ENCODE data around the gene KIF1A. TPM values are rescaled to one million over a fixed set of nuclear protein-coding genes. Genes with fewer than 3 reads are reported as not detected.

The KIF1A gene
- polyA plus RNA-seq, 3 donors from 2014 or later, result not detected

DNA sequence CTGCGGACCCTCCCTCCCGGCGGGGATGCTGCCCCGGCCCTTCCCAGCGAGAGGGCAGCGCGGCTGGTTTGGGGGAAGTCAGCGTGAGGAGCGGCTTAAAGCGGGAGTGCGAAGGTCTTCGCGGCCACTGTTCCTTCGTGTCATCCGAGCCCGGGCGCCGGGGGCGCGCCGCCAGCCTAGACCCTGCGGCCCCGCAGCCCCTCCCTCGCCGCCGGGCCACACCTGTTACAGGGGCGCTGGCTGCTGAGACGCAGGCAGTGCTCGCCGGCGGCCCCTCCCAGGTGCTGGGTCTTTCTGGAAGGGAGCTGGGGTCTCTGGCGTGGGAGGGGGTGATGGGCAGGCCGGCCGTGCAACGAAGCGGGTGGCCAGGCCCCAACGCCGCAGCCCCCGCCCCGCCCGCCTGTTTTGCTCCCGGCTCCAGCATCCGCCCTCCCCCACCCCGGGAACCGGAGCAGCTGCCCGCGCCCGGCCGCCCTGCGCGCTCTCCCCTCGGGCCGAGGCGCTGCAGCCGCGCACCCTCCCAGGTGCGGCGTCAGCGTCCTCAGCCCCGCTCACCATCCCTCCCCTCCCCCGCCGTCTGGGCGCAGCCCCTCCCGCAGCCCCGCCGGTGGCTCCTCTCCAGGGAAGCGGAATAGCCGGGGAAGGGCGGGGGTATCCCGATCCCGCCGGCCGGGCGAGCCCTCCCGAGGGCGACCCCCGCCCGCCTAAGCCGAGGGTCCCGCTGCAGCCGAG is 727 bp downstream of the KIF1A start:
- no peak for DNase-seq
- peaks cover 4 to 30% (median 18%) of the 10 kb centered on the region in 3 donors for H3K27me3 Mint-ChIP-seq (ENCODE audit: low read depth in 3 of 3)
- H3K4me1 Mint-ChIP-seq, result peaks cover 4 to 10% of the 10 kb centered on the region in 2 donors

DNA sequence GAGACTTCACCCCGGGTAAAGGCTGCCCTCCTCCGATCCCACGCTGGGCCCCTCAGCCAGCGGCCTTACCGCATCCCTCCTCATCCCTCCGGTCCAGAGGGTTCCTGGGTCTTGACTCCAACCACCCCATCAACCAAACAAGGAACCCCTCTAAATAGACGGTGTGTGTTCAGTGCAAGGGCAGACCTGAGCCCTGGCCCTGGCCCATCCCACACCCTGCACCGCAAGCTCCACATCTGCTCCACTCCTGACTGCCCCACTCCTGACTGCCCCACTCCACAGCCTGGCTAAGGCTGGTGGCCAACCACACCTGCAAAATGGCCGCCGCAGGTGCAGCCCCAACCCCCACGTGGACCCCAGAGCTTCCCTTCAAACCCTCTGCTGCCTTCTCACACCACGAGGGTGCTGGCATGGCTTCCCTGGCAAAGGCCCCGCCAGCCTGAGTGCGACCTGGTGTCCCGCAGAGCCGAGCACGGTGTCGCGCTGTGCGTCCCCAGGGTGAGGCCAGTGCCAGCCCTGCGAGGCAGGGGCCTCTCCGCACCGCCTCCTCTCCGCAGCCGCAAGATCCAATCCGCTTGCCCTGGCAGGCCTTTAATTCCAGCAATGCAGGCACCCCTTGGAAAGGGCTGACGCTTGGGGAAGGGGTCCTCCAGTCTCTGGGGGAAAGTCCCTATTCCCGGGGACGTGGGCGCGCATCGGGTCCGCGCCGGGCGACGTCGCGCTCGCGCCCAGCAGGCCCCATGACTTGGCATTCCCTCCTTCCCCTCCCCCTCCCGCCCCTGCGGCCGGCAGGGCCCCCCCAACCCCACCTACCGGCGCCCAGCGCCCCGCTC is 1.5 kb downstream of the KIF1A start:
- peaks cover 0 to 2% (median 0%) of the 10 kb centered on the region in 6 donors for H3K9me3 Mint-ChIP-seq
- no peak overlapping the region for H3K4me3 Mint-ChIP-seq
- peaks cover 0 to 4% (median 0%) of the 10 kb centered on the region in 3 donors for H3K36me3 Mint-ChIP-seq
- no peak overlapping the region for H3K27ac Mint-ChIP-seq
- DNase-seq, result no peak
- H3K4me1 Mint-ChIP-seq, result peaks cover 4 to 10% of the 10 kb centered on the region in 2 donors
- peaks cover 4 to 27% (median 18%) of the 10 kb centered on the region in 3 donors for H3K27me3 Mint-ChIP-seq (ENCODE audit: low read depth in 3 of 3)

More for the DNA sequence above, 727 bp downstream of the KIF1A start:
- peaks cover 0 to 2% (median 0%) of the 10 kb centered on the region in 6 donors for H3K9me3 Mint-ChIP-seq
- H3K36me3 Mint-ChIP-seq, result no peaks in the 10 kb centered on the region
- H3K27ac Mint-ChIP-seq, result no peak overlapping the region
- H3K4me3 Mint-ChIP-seq, result no peak overlapping the region

DNA sequence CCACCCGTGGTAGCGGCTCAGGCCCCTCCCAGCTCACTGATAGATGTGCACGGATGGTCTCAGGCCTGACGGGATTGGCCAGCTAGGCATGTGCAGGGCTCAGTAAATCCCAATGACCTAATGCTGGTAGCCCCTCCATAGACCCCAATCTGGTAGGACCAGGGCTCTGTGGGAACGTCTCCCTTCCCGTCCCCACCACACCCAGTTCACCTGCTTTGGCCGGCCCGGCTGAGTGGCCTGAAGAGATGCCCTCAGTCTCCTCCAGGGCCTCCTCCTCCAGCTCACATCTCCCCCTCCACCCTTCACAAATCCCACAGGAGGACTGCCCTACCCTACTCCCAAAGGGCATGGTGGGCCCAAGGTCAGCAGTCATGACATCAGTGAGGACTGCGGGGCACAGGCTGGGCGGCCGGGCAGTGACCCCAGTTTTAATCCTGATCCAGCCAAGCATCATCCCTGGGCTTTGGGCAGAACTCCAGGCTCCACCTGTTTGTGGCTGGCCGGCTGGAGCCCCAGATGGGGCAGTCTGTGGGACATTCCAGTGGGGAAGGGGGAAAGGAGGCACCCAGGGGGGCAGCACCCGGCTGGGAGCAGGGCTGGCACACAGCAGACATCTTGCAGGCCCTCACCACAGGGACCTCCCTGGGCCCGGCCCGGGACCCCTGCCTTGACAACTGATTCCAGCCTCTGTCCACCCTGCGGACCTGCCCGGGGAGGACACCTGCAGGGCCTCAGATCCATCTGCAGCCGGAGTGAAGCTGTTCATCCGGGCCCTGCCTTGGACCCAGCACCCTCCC is 2.3 kb downstream of the KIF1A start:
- DNase-seq, result no peak
- peaks cover 4 to 10% of the 10 kb centered on the region in 2 donors for H3K4me1 Mint-ChIP-seq
- H3K27ac Mint-ChIP-seq, result no peak overlapping the region
- no peak overlapping the region for H3K4me3 Mint-ChIP-seq
- H3K9me3 Mint-ChIP-seq, result peaks cover 0 to 2% (median 0%) of the 10 kb centered on the region in 6 donors
- H3K36me3 Mint-ChIP-seq, result peaks cover 0 to 4% (median 0%) of the 10 kb centered on the region in 3 donors
- peaks cover 4 to 23% (median 18%) of the 10 kb centered on the region in 3 donors for H3K27me3 Mint-ChIP-seq (ENCODE audit: low read depth in 3 of 3)

DNA sequence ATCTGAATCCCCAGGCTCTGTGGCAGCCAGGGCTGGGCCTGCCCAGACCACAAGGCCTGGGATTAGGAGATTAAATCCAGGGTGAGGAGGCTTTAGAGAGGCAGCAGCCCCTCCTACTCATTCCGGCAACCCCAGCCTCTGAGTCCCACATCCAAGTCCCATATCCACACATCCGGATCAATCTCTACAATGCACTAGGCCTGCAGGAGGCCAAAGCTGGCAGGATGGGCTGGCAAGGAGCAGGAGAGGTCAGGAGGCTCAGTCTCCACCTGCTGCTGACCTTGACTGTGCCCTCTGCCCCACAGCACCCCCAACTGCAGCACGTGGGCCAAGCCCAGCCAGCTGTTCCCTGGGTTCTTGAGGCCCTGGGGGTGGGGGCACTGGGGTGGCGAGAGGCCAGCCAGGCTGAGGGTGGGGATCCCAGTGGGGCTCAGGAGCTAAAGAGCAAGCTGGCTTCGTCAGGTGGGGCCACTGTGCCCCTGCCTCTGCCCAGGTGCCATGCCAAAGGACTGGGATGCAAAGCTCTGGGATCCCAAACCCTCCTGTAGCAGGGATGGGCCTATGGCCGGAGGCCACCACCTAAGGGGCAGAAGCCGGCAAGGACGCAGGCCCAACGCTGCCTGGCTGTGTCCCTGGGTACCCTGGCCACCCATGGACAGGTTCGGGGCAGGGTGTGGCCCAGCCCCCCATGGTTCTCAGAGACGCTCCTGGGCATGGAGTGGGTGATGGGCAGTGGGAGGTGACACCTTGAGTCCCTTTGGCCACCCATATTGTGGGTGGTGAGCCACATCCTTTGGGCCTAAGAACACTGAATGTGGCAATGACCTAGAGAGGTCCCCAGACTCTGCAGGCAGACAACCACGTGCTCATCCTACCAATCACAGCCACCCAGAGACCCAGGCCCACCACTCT is 3.2 kb downstream of the KIF1A start:
- DNase-seq, result no peak
- peaks cover 4 to 6% of the 10 kb centered on the region in 2 donors for H3K4me1 Mint-ChIP-seq
- H3K9me3 Mint-ChIP-seq, result no peaks in the 10 kb centered on the region
- H3K4me3 Mint-ChIP-seq, result no peak overlapping the region
- no peak overlapping the region for H3K27ac Mint-ChIP-seq
- H3K36me3 Mint-ChIP-seq, result peaks cover 0 to 4% (median 0%) of the 10 kb centered on the region in 3 donors
- H3K27me3 Mint-ChIP-seq (ENCODE audit: low read depth in 3 of 3), result peaks cover 4 to 16% (median 16%) of the 10 kb centered on the region in 3 donors

DNA sequence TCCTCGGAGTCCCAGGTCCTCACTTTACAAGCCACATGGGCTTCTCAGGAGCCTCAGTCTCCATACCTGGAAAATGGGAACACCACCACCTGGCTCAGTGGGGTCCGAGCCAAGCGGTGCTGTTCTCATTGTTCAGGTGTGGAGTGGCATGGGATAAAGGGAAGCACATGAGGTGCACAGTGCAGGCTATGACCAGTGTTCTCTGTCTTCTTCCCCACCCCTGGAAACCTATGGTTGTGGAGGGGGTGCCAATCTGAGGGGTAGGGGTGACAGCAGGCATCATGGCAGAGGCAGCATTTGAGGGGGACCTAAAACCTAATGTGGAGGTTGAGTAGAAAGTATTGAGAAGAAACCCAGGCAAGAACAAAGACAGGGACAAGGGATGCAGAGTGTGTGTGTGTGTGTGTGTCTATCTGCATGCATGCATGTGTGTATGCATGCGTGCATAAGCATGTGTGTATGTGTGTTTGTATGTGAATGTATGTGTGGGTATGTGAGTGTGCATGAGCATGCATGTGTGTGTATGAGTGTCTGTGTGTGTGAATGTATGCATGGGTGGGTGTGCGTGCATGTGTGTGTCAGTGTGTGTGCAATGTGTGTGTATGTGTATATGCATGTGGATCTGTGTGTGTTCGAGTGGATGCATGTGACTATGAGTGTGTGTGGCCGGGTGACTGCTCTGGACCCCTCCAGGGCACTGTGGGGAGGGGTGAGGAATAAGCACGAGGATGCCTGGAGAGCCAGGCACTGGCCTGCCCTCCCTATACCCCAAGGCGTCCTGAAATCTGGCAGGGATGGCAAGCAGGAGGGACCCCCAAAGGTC is 4.0 kb downstream of the KIF1A start:
- no peak for DNase-seq
- peaks cover 4 to 13% (median 11%) of the 10 kb centered on the region in 3 donors for H3K27me3 Mint-ChIP-seq (ENCODE audit: low read depth in 3 of 3)
- H3K4me1 Mint-ChIP-seq, result peaks cover 0 to 1% of the 10 kb centered on the region in 2 donors
- no peaks in the 10 kb centered on the region for H3K9me3 Mint-ChIP-seq
- H3K36me3 Mint-ChIP-seq, result peaks cover 0 to 4% (median 0%) of the 10 kb centered on the region in 3 donors
- H3K4me3 Mint-ChIP-seq, result peak overlapping the region in 1 of 5 donors; percentile 8
- no peak overlapping the region for H3K27ac Mint-ChIP-seq

DNA sequence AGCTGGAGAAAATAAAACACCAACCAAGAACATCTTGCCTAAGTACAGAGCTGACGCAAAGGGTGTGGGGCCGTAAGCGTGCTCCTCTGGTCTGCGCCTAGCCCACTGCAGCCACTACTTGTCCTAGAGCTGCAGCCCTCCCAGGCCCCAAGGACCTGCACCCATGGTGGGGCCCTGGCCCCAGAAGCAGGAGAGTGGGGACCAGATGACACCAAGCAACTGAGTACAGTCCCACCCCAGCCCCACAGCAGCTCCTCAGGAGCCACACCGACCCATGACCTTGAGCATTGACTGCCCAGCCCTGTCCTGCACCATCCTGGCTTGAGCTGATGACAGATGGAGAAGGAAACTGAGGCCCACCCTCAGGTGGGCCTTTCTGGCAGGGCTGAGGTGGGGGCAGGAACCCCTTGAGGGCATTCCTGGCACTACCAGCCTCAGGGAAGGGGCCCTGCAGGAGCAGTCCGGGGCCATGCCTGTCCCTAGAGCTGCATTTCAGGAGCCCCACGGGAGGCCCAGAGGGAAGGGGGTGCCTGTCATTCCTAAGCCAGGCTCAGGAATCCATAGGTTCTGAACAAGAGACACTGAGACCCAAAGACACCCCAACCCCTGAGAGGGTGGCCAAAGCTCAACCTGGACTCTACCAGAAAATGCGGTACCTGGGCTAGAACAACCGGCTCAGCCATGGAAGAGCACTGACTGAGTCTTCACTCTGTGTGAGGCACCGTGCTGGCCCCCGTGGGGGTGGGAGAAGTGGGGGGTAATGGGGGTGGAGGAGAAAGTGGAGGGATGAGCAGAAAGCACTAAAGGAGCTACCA is 4.9 kb downstream of the KIF1A start:
- Mint-ChIP-seq H3K27me3 (ENCODE audit: low read depth in 3 of 3) (peaks cover 4 to 13% (median 11%) of the 10 kb centered on the region in 3 donors), H3K4me3 (no peak overlapping the region), H3K36me3 (peaks cover 0 to 4% (median 0%) of the 10 kb centered on the region in 3 donors), H3K4me1 (peaks cover 0 to 1% of the 10 kb centered on the region in 2 donors), H3K27ac (no peak overlapping the region), H3K9me3 (no peaks in the 10 kb centered on the region)
- DNase-seq, result no peak

DNA sequence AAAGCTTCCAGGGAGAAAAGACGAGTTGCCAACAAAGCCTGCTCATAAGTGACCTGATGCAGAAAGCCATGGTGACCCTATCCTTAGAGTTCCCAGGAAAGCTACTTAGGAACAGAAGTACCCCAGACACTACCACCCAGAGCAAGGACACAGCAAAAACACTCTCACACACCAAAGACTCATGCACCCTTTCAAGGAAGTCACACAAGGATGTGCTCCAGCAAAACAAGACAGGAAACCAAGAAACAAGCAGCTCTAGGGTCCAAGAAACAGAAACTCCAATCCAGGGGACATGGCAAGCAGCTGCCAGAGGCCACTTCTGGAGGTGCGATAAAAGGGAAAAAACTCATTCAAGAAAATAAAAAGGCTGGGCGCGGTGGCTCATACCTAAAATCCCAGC is 5.7 kb downstream of the KIF1A start:
- Mint-ChIP-seq H3K9me3 (peaks cover 0 to 1% (median 0%) of the 10 kb centered on the region in 6 donors), H3K4me3 (no peak overlapping the region), H3K27me3 (ENCODE audit: low read depth in 3 of 3) (peaks cover 4 to 13% (median 11%) of the 10 kb centered on the region in 3 donors), H3K4me1 (peaks cover 0 to 1% of the 10 kb centered on the region in 2 donors), H3K36me3 (peaks cover 0 to 4% (median 0%) of the 10 kb centered on the region in 3 donors), H3K27ac (no peak overlapping the region)
- DNase-seq, result no peak

DNA sequence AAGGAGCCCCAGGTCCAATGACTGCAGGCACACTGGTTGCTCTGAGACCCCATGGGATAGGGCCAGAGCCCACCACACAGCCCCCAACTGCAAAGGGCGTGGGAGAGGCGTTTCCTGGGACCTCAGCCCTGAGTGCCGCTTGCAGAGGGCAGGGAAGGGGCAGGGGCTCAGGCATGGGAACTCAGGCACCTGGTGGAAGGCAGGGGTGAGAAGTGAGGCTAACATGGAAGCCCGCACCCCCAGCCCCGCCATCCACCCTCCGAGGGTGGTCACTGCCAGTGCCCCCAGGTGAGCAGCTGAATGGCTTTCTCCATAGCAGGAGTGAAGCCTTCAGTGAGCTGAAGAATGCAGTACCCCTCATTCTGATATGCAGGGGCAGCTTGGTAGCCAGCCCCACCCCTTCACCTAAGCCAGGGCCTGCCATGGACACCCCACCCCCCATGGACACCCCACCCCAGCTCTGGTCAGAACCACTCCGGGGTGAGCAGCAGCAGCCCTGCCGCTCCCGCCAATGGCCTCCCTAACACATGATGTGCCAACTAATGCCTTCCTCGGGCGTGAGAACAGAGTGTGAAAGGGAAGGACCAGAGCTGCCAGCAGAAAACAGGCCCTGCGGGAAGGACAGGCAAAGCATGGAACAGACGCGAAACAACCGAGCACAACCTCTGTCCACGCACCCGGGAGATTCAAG is 6.6 kb downstream of the KIF1A start:
- Mint-ChIP-seq H3K9me3 (peaks cover 0 to 4% (median 0%) of the 10 kb centered on the region in 6 donors), H3K4me1 (peaks cover 0 to 1% of the 10 kb centered on the region in 2 donors), H3K4me3 (no peak overlapping the region), H3K27ac (no peak overlapping the region), H3K36me3 (peaks cover 0 to 4% (median 0%) of the 10 kb centered on the region in 3 donors), H3K27me3 (ENCODE audit: low read depth in 3 of 3) (peaks cover 4 to 10% (median 9%) of the 10 kb centered on the region in 3 donors)
- no peak for DNase-seq

DNA sequence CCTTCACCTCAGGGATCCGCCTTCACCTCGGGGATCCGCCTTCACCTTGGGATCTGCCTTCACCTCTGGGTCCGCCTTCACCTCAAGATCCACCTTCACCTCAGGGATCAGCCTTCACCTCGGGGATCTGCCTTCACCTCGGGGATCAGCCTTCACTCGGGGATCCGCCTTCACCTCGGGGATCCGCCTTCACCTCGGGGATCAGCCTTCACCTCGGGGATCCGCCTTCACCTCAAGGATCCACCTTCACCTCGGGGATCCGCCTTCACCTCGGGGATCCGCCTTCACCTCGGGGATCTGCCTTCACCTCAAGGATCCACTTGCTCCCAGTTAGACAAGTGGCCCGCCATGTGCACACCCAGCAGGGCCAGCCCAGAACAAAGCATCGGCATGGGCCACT is 7.3 kb downstream of the KIF1A start:
- H3K27me3 Mint-ChIP-seq (ENCODE audit: low read depth in 3 of 3), result peaks cover 4 to 8% (median 7%) of the 10 kb centered on the region in 3 donors
- no peak overlapping the region for H3K4me3 Mint-ChIP-seq
- peaks cover 0 to 4% (median 0%) of the 10 kb centered on the region in 6 donors for H3K9me3 Mint-ChIP-seq
- DNase-seq, result no peak
- H3K27ac Mint-ChIP-seq, result no peak overlapping the region
- peaks cover 0 to 4% (median 0%) of the 10 kb centered on the region in 3 donors for H3K36me3 Mint-ChIP-seq
- no peaks in the 10 kb centered on the region for H3K4me1 Mint-ChIP-seq

DNA sequence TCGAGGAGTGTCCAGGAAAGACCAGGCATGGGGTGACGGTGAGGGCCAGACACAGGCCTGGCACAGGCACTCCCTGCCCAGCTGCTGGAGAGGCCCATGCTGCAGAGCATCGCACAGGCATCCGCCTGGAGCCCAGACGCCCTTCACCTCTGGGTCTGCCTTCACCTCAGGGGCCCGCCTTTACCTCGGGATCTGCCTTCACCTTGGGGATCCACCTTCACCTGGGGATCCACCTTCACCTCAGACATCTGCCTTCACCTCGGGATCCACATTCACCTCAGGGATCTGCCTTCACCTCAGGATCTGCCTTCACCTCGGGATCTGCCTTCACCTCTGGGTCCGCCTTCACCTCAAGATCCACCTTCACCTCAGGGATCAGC is 7.7 kb downstream of the KIF1A start:
- DNase-seq, result no peak
- H3K4me1 Mint-ChIP-seq, result no peaks in the 10 kb centered on the region
- H3K27me3 Mint-ChIP-seq (ENCODE audit: low read depth in 3 of 3), result peaks cover 4 to 8% (median 7%) of the 10 kb centered on the region in 3 donors
- no peak overlapping the region for H3K4me3 Mint-ChIP-seq
- H3K36me3 Mint-ChIP-seq, result peaks cover 0 to 4% (median 0%) of the 10 kb centered on the region in 3 donors
- no peak overlapping the region for H3K27ac Mint-ChIP-seq
- H3K9me3 Mint-ChIP-seq, result peaks cover 0 to 4% (median 0%) of the 10 kb centered on the region in 6 donors

Data from immature natural killer cell (primary cell).